ENCODE data around the gene PGK1.

- no peak for TF ChIP-seq POLR2AphosphoS5 (IDR thresholded peaks at IDR 0.05; ENCODE audit: borderline replicate concordance, low read depth, low read length)
- TF ChIP-seq EZH2 (IDR thresholded peaks at IDR 0.05): no peak
- TF ChIP-seq FOXP2 (optimal IDR thresholded peaks at IDR 0.05; ENCODE audit: control extremely low read depth, extremely low read length, insufficient read depth): no peak
Measured at GRCh38 chrX:78123190-78123589, 19.1 kb downstream of the PGK1 start.

All from SK-N-MC (cell line).